A375 (cell line): ENCODE results near the gene CFB. TPM values are rescaled to one million over a fixed set of nuclear protein-coding genes. Genes with fewer than 3 reads are reported as not detected.

Experiments
- small RNA-seq: library from RNA; depleted of rRNA; stranded (forward); fragments of <200 nt; gene quantifications from one replicate; pipeline ENCODE3, GENCODE V24; 2014
- total RNA-seq: library from RNA; depleted of rRNA; stranded (reverse); fragments of >200 nt; shearing (Covaris generic); gene quantifications from 2 replicates; pipeline ENCODE4 v1.2.3, GENCODE V29; 2014; rRNA removed

The CFB gene
- total RNA-seq: 0.60 and 1.6 TPM in 2 replicates

DNA sequence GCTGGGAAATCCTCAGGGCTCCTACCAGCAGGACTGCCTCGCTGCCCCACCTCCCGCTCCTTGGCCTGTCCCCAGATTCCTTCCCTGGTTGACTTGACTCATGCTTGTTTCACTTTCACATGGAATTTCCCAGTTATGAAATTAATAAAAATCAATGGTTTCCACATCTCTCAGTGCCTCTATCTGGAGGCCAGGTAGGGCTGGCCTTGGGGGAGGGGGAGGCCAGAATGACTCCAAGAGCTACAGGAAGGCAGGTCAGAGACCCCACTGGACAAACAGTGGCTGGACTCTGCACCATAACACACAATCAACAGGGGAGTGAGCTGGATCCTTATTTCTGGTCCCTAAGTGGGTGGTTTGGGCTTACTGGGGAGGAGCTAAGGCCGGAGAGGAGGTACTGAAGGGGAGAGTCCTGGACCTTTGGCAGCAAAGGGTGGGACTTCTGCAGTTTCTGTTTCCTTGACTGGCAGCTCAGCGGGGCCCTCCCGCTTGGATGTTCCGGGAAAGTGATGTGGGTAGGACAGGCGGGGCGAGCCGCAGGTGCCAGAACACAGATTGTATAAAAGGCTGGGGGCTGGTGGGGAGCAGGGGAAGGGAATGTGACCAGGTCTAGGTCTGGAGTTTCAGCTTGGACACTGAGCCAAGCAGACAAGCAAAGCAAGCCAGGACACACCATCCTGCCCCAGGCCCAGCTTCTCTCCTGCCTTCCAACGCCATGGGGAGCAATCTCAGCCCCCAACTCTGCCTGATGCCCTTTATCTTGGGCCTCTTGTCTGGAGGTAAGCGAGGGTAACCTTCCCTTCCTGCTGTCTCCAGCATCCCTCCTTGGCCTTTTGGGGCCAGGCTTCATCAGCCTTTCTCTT, at the start of gene CFB:
TSS of gene CFB (plus strand) at position 589 of the 863 bp plus-strand sequence. CDS start at position 716, 127 bp downstream.

DNA sequence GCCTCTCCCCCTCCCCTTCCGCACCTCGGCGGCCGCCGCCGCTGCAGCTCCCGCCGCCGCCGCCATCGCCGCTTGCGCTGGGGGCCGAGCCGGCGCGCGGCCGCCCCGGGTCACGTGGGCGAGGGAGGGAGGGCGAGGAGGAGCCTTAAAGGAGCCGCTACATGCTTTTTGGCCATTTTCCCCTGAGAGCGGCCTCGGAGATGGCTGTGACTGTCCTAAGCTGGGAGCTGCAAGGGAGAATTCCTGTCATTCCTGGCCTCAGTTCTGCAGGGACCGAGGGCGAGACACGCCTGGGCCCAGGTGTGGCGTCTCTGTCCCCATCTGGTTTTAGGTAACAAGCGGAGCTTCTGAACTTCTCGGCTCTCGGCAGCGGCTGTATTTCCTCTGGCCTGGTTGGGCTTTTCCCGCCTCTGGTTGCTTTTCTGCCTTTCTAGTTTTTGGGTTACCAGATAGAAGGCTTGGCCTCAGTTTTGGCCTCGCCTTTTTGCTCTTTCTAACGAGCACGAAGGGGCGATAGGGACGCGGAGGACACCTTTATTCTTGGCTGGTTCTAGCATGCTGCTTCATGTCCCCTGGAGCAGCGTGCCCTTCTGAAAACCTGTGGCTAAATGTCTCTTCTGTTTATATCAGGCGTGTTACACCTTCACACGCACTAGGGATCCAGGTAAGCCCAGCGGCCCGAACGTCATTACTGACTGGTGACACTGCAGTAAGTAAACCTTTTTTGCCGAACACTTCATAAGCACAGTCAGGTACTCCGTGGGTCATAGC, 48.1 kb upstream of the CFB start, which contains the start of gene EHMT2:
TSS of gene EHMT2 (minus strand) at position 87 of the 771 bp plus-strand sequence. CDS start at position 66, 21 bp downstream.

GRCh38 chr6:31901953-31902643, 43.8 kb upstream of the CFB start, which contains the start of gene ZBTB12:
Gene ZBTB12 (minus strand): TSS chr6:31902086. CDS start chr6:31901305, 781 bp downstream.

DNA sequence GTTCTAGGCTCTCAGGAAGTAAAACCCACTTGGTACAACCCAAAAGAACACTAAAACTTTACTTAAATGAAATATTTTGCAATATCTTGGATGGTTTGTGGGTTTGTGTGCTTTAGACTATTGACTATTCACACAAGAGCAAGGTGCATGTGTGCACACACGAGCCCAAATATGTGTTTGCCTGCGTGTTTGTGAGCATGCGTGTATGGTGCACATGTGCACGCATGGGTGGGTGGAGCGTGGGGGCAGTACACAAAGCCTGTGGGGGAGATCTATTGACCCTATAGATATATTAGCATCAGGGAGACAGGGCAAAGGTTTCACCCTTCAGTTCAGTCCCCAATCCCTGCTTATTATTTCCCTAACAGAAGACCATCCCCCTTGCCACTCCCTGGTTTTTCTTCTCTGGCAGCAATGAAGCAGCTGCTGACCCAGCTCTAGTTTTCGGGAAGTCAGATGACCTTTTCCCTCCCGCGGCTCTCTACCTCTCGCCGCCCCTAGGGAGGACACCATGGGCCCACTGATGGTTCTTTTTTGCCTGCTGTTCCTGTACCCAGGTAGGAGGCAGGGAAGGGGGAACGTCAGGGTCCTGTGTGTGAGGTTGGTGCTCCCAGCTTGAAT, 18.5 kb upstream of the CFB start, which contains the start of gene C2:
TSS of gene C2 (plus strand) at position 476 of the 621 bp plus-strand sequence. CDS start at position 512, 36 bp downstream.

DNA sequence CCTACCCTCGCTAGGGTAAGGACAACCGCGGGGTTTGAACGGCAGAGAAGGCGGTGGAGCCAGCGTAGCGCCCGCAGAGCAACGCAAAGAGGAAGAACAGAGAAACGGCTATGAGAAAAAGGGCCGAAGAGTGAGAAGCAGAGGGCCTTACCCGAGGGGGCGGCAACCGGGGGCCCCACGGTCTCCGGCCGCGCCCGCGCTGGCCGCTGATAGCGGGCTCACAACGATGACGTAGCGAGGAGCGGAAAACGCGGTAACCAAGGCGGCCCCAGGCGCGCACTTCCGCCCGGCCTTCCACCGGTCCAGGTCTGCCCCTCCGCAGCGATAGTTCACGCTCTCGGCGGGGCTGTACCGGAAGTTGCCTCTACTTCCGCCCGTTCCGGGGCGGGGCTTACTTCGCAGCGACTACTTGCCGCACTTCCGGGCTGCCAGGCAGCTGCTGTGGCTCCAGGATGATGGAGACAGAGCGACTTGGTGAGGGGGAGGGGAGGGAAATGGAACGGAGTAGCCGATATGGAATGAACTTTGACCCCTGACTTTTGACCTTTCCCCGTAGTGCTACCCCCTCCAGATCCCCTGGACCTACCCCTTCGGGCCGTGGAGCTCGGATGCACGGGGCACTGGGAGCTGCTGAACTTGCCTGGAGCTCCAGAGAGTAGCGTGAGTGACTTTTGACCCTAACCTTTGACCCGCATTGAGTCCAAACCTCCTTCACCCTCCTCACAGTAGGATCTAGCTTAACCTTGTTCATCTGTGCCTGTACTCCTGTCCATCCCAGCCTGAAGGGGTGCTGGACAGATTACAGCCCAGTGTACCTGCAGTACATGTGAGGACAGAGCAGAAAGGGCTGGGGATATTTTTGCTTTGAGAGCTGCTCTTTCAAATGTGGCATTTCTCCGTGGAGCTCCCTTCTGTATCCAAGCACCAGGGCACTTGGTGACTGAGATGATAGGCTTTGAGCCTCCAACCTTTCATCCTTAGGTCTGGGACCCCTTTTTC, 13.1 kb downstream of the CFB start, which contains the start of the genes NELFE and SKIC2:
TSS of gene NELFE (minus strand) at position 231 of the 999 bp plus-strand sequence. CDS start 525 bp downstream, outside the sequence.
TSS of gene SKIC2 (plus strand) at position 435 of the 999 bp plus-strand sequence. CDS start at position 453, 18 bp downstream.

DNA sequence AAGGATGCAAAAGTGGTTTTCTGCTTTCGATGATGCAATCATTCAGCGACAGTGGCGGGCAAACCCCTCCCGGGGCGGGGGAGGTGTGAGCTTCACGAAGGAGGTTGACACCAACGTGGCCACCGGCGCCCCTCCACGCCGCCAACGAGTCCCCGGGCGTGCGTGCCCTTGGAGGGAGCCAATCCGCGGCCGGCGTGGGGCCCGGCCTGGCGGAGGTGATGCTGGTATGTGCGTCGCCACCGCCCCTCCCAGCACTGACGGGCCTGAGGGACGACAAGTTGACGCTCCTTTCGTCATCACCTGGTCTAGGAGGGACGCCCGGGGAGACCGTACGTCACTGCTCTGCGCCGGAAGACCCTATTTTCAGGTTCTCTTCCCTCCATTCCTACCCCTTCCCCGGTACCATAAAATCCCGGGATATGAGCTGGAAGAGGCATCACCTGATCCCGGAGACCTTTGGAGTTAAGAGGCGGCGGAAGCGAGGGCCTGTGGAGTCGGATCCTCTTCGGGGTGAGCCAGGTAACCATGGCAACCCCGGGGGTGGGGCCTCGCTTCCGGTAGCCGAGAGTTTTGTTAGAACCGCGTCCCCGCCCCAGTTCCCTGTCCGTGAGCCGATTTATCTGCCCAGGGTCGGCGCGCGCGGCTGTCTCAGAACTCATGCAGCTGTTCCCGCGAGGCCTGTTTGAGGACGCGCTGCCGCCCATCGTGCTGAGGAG, 26.3 kb downstream of the CFB start, which contains the start of gene DXO:
TSS of gene DXO (minus strand) at position 146 of the 716 bp plus-strand sequence. CDS start 463 bp downstream, outside the sequence.

DNA sequence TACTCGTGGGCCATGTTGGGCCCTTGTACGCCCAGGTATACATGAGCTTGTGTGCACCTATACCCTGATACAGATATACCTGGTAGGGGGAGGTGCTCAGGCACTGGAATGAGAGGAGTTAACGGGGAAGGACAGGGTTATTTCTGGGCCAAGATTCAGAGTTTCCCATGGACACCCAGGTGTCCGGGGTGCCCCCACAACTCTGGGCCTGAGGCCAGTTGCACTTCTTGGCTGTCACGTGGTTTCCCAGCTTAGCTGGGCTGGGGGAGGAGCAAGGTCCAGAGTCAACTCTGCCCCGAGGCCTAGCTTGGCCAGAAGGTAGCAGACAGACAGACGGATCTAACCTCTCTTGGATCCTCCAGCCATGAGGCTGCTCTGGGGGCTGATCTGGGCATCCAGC, 35.8 kb downstream of the CFB start, which contains the start of gene C4A:
TSS of gene C4A (plus strand) at position 314 of the 400 bp plus-strand sequence. CDS start at position 365, 51 bp downstream.

Small RNAs within 50 kb of the gene (small RNA-seq; reads per million reads assigned to genes)
- gene AL645922.1: not detected

Other genes with a start within 250 kb of the CFB start
- gene ABHD16A, start 242.8 kb upstream of the CFB start, total RNA-seq: 25.7 and 26.1 TPM in 2 replicates
- gene LY6G6F, start 239.2 kb upstream of the CFB start, total RNA-seq: not detected in 2 replicates
- gene LY6G6D, start 230.7 kb upstream of the CFB start, total RNA-seq: not detected in 2 replicates
- gene LY6G6C, start 224.3 kb upstream of the CFB start, total RNA-seq: not detected in 2 replicates
- not detected in 2 replicates for gene MPIG6B, start 222.7 kb upstream of the CFB start, total RNA-seq
- 25.3 and 28.6 TPM in 2 replicates for gene DDAH2, start 216.8 kb upstream of the CFB start, total RNA-seq
- 484 and 511 TPM in 2 replicates for gene CLIC1, start 209.6 kb upstream of the CFB start, total RNA-seq
- 14.9 and 36.7 TPM in 2 replicates for gene MSH5, start 206.1 kb upstream of the CFB start, total RNA-seq
- 13.0 and 13.2 TPM in 2 replicates for gene SAPCD1, start 183.4 kb upstream of the CFB start, total RNA-seq
- 0.34 TPM in 2 replicates for gene VWA7, start 168.8 kb upstream of the CFB start, total RNA-seq
- gene VARS1, start 150.3 kb upstream of the CFB start, total RNA-seq: 57.3 and 58.7 TPM in 2 replicates
- 39.2 and 40.2 TPM in 2 replicates for gene LSM2, start 139.1 kb upstream of the CFB start, total RNA-seq
- gene HSPA1L, start 130.8 kb upstream of the CFB start, total RNA-seq: 0.11 and 0.50 TPM in 2 replicates
- gene HSPA1A, start 130.6 kb upstream of the CFB start, total RNA-seq: 37.6 and 43.8 TPM in 2 replicates
- 32.0 and 46.5 TPM in 2 replicates for gene HSPA1B, start 118.4 kb upstream of the CFB start, total RNA-seq
- 15.9 and 16.8 TPM in 2 replicates for gene NEU1, start 83.3 kb upstream of the CFB start, total RNA-seq
- 0.37 TPM in 1 of 2 replicates, not detected in the other for gene SLC44A4, start 67.1 kb upstream of the CFB start, total RNA-seq
- 29.6 and 34.8 TPM in 2 replicates for gene EHMT2, start 48.4 kb upstream of the CFB start, total RNA-seq
- 5.6 and 6.4 TPM in 2 replicates for gene ZBTB12, start 44.0 kb upstream of the CFB start, total RNA-seq
- 0.15 TPM in 1 of 2 replicates, not detected in the other for gene C2, start 18.4 kb upstream of the CFB start, total RNA-seq
- gene NELFE, start 12.9 kb downstream of the CFB start, total RNA-seq: 134 and 146 TPM in 2 replicates
- 63.1 and 63.8 TPM in 2 replicates for gene SKIC2, start 13.1 kb downstream of the CFB start, total RNA-seq
- gene DXO, start 26.0 kb downstream of the CFB start, total RNA-seq: 19.4 and 23.9 TPM in 2 replicates
- 0.94 and 2.3 TPM in 2 replicates for gene C4A, start 36.0 kb downstream of the CFB start, total RNA-seq
- gene C4B, start 68.7 kb downstream of the CFB start, total RNA-seq: 1.8 and 2.1 TPM in 2 replicates
- not detected in 2 replicates for gene CYP21A2, start 92.3 kb downstream of the CFB start, total RNA-seq
- 1.3 and 2.7 TPM in 2 replicates for gene TNXB, start 163.2 kb downstream of the CFB start, total RNA-seq
- gene ATF6B, start 182.2 kb downstream of the CFB start, total RNA-seq: 15.8 and 22.7 TPM in 2 replicates
- gene FKBPL, start 184.2 kb downstream of the CFB start, total RNA-seq: 5.5 and 6.6 TPM in 2 replicates
- gene PRRT1, start 205.8 kb downstream of the CFB start, total RNA-seq: 0.19 TPM in 1 of 2 replicates, not detected in the other
- 27.3 and 73.0 TPM in 2 replicates for gene PPT2, start 208.0 kb downstream of the CFB start, total RNA-seq
- gene EGFL8, start 218.5 kb downstream of the CFB start, total RNA-seq: 5.5 and 12.9 TPM in 2 replicates
- 53.5 and 66.1 TPM in 2 replicates for gene AGPAT1, start 230.0 kb downstream of the CFB start, total RNA-seq
- 39.9 and 40.1 TPM in 2 replicates for gene RNF5, start 232.3 kb downstream of the CFB start, total RNA-seq
- 0.64 and 2.6 TPM in 2 replicates for gene AGER, start 238.2 kb downstream of the CFB start, total RNA-seq
- 19.9 and 33.7 TPM in 2 replicates for gene PBX2, start 244.1 kb downstream of the CFB start, total RNA-seq
- 13.7 and 15.4 TPM in 2 replicates for gene GPSM3, start 246.5 kb downstream of the CFB start, total RNA-seq